H1 (cell line): Measurements from ENCODE around the gene TACC2. TPM values are rescaled to one million over a fixed set of nuclear protein-coding genes. Genes with fewer than 3 reads are reported as not detected.

ENCODE experiments used
- BCL11A ChIP-seq, 2 experiments: IDR thresholded peaks; one replicate each; pipeline ENCODE4 v1.6.1; 2011; ENCODE audit warnings: low read depth in 2 of 2, low read length in 2 of 2, mild to moderate bottlenecking in 2 of 2
- CHD1 ChIP-seq: IDR thresholded peaks from 2 replicates; pipeline ENCODE4 v1.6.1; 2012; ENCODE audit warnings: low read depth, low read length, improper control_type of control experiment
- CTBP2 ChIP-seq: IDR thresholded peaks from 2 replicates; pipeline ENCODE4 v1.7.0; 2011; ENCODE audit warnings: borderline replicate concordance, mild to moderate bottlenecking, moderate library complexity, mixed read lengths, low read length; ENCODE audit not compliant: insufficient read depth, insufficient read length
- SP2 ChIP-seq: IDR thresholded peaks from 2 replicates; pipeline ENCODE4 v1.6.1; 2012; ENCODE audit warnings: mild to moderate bottlenecking, low read length, inconsistent platforms
- TAF7 ChIP-seq: optimal IDR thresholded peaks from 2 replicates; pipeline ENCODE3; 2011; ENCODE audit warnings: low read depth, mild to moderate bottlenecking, inconsistent platforms, low read length, moderate library complexity, borderline replicate concordance
- polyA plus RNA-seq, 7 experiments: library from polyadenylated mRNA; depleted of rRNA in 3 of 7; stranded (reverse) in 5 of 7; unstranded in 2 of 7; fragments of >200 nt in 5 of 7; fragments of 200-250 nt in 2 of 7; gene quantifications; 1 replicate in 5 of 7; 2 replicates in 1 of 7; 4 replicates in 1 of 7; pipeline versions ENCODE4 v1.2.1 to v1.2.3, GENCODE V29; 2011 to 2013; ENCODE audit warnings: missing spikeins in 2 of 7, mixed read lengths in 2 of 7
- total RNA-seq: library from RNA; stranded (reverse); fragmentation: NEBNext Ultra II Directional; extraction: Animal tissue kit (Norgen Biotek cat#: 25700); gene quantifications from 2 replicates; pipeline ENCODE4 v1.2.1, GENCODE V29; 2021

Gene TACC2
- total and polyA plus RNA-seq, 2 of the 8 experiments (the other 6 are each of a cell fraction or from before 2014, with no cell fraction given): 21.2 to 46.6 TPM

DNA sequence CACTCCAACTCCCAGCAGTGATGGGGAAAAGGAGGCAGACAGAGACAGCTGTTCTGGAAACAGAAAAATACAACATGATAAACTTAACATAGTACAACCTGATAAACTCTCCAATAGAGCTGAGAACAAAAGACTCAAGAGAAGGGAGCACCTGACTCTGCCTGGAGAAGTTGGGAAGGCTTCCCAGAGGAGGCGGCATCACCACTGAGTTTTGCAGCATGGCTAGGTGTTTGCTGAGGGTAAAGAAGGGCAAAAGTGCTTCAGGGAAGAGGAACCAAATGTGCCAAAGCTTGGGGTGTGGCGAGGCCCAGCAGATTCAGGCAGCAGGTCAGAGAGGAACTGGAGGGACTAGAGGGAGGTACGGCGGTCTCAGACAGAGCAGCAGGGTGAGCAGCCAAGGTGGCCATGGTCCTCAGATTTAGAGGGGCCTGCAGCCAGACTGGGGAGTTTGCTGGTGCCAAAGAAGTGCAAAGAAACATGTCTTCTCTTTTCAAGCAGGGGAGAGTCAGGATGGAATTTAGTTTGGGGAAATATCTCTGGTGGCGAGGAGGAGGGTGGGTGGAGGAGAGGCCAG lies 162.2 kb downstream of the TACC2 start (continued):
- no peak for TF ChIP-seq CTBP2
- no peak for TF ChIP-seq BCL11A (IDR thresholded peaks at IDR 0.05; ENCODE audit: low read depth in 2 of 2, low read length in 2 of 2)
- no peak for TF ChIP-seq SP2
- TF ChIP-seq TAF7: no peak
- no peak for TF ChIP-seq CHD1
- TF ChIP-seq, all 59 proteins: peak for 0
